HL-60 (cell line): ENCODE data around the gene KSR1.
"Not testable (repeated sequence)": the region's sequence is repeated elsewhere in the genome, so short reads cannot be mapped to it uniquely, and the experiment has no call there.

Experiments used
- CTCF ChIP-seq: IDR thresholded peaks from one replicate; pipeline ENCODE4 v1.5.1; 2011; ENCODE audit warnings: low read length, control low read depth, inconsistent platforms; ENCODE audit not compliant: insufficient read depth
- POLR2AphosphoS5 ChIP-seq: IDR thresholded peaks from 2 replicates; pipeline ENCODE4 v1.6.1; 2012; ENCODE audit warnings: low read depth

- TF ChIP-seq CTCF, POLR2AphosphoS5: not testable (repeated sequence)
These were observed 9.6 kb downstream of the KSR1 start for GRCh38 chr17:27465875-27466274.
